Inflammatory macrophage treated with lipopolysaccharide for 4 hours (primary cell): ENCODE data around the gene HGD.
"Not testable (repeated sequence)": the region's sequence is repeated elsewhere in the genome, so short reads cannot be mapped to it uniquely, and the experiment has no call there.

Source experiments
- DNase-seq: peaks from one replicate; pipeline ENCODE4 v3.0.0-alpha.2; 2020

Gene HGD, protein sequence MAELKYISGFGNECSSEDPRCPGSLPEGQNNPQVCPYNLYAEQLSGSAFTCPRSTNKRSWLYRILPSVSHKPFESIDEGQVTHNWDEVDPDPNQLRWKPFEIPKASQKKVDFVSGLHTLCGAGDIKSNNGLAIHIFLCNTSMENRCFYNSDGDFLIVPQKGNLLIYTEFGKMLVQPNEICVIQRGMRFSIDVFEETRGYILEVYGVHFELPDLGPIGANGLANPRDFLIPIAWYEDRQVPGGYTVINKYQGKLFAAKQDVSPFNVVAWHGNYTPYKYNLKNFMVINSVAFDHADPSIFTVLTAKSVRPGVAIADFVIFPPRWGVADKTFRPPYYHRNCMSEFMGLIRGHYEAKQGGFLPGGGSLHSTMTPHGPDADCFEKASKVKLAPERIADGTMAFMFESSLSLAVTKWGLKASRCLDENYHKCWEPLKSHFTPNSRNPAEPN

GRCh38 chr3:120682095-120682681 is at the start of gene HGD:
HGD (minus strand) TSS chr3:120682239; CDS start chr3:120682111, 128 bp downstream.
- no peak for DNase-seq

DNA sequence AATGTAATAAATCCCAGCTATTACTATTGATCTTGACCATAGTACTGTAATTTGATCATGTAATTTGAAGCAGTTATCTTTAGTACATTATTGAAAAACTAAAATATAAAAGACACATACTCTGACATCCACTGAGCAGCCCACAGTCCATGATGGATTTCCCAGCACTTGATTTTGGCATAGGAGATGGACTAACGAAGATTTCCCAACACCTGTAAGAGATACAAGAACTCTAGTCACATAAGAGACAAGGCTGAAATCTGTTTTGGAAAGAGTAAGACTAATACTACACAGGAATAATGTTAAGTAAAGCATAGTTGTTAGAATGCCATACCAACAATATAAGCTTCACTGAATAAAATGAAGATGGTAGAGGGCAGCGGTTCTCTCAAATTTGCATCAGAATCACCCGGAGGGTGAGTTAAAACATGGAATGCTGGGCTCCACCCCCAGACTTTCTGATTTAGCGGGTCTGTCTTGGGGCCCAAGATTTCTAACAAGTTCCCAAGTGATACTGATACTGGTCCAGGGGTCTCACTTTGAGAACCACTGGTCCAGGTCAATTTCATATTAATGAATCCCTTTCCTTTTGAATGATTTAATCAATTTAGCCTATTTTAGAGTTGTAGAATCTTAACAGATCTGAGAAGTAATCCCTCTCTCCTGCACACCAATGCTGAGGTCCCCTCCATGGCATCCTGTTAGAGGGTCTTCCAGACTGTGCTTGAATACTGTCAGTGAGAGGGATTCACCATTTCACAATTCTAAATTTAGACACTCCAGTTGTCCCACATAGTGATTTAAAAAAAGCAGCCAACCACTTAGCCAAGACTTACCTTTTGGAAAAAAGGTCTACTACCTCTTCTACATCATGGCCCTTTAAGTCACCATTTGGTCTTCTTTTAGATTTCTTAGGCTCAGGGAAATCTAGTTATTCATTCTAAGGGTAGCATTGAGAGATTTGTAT is 48.8 kb upstream of the HGD start:
- DNase-seq, result no peak

- no peak for DNase-seq
Measured at GRCh38 chr3:120726791-120727190, 44.8 kb upstream of the HGD start.

DNA sequence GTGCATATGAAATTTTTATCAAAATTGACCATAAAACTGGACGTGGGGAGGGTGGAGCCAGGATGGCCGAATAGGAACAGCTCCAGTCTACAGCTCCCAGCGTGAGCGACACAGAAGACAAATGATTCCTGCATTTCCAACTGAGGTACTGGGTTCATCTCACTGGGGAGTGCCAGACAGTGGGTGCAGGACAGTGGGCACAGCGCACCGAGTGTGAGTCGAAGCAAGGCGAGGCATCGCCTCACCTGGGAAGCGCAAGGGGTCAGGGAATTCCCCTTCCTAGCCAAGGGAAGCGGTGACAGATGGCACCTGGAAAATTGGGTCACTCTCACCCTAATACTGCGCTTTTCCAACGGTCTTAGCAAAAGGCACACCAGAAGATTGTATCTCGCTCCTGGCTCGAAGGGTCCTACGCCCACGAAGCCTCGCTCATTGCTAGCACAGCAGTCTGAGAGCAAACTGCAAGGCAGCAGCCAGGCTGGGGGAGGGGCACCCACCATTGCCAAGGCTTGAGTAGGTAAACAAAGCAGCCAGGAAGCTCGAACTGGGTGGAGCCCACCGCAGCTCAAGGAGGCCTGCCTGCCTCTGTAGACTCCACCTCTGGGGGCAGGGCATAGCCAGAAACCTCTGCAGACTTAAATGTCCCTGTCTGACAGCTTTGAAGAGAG is 37.3 kb upstream of the HGD start:
- not testable (repeated sequence) for DNase-seq

GRCh38 chr3:120713262-120713661 is 31.2 kb upstream of the HGD start:
- no peak for DNase-seq

- no peak for DNase-seq
Measured at GRCh38 chr3:120710369-120710768, 28.3 kb upstream of the HGD start.

GRCh38 chr3:120708408-120708807 is 26.4 kb upstream of the HGD start:
- DNase-seq, result no peak

DNA sequence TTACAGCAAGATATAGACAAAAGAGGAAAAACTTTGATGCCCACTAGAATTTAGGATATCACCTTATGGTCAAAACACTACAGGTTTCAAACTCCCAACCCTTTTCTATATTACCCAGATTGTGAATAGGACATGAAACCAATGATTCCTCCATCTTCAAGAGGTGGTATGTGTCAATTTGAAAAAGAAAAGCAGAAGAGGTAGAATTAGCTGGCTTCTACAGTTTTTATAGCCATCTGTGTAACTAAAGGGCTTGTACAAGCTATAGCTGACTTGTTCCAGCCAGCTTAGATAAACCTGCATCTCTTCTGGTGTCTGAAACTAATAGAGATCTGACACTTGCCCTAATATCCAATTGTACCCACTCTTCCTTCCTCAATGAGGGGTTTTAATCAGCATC is 24.9 kb upstream of the HGD start:
- DNase-seq, result no peak

- peak; percentile 10 for DNase-seq
Measured at GRCh38 chr3:120705884-120706582, 24.0 kb upstream of the HGD start.

DNA sequence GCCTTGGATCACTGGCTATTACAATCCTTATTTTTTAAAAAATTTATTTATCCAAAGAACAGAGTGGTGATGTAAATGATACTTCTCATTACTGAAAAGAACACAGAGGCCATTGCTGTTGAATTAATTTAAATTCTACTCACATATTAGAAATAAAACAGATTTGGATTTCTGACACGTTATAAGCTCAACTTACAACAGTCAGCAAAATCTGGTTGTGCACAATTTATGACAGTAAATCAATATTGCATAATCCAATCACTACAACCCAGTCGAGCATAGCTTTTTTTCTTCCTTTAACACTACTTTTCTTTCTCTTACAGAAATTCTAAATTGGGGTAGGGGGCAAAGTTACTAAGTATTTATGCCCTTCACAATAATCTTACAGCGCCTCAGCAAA is 17.3 kb upstream of the HGD start:
- no peak for DNase-seq

DNA sequence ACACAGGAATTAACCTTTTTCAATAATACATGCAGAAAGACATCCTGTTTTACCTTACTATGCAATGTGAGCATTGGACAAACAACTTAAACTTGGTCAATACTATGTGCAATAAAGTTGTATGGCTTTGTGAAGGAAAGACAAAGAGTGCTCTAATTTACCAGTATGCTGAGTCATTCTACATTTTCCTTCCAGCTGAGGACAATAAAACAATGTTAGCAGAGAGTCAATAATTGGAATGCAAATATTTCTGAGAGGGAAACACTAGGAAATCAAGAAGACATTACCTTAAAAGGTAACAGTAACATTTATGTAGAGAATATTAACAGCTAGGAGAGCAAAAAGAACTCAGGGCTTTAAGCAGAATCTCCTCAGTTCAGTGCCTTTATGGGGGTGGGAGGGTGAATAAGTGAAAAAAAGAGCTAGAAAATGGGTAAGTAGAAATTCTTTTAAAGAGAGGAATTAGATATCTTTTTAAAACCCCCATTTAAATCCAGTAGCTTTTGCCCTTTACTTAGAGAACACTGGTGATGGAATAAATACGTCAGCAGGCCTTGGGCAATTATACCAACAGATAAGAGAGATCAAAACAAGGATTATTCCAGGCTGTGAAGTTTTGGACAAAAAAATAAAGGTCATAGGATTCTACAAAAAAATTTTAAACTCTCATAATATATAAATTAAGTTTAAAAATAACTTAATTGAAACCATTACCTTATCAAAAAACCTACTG is 11.6 kb upstream of the HGD start:
- DNase-seq, result no peak

DNA sequence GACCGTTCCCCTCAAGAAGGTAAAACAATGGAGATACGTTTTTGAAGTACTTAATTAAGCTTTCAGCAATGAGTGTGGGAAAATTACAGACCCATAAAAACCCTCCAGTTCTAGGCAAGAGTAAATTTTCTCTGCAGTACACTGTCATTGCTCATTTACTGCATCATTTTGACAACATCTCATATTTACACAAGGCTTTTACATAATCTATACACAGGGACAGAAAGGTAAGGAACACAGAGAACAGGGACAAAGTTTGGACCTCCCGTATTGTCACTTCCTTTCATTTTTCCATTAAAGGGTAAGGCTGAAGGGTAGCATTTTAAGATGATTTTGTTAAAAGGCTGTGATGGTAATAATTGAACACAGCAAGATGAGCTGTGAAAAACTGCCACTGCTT is 7.4 kb upstream of the HGD start:
- no peak for DNase-seq

DNA sequence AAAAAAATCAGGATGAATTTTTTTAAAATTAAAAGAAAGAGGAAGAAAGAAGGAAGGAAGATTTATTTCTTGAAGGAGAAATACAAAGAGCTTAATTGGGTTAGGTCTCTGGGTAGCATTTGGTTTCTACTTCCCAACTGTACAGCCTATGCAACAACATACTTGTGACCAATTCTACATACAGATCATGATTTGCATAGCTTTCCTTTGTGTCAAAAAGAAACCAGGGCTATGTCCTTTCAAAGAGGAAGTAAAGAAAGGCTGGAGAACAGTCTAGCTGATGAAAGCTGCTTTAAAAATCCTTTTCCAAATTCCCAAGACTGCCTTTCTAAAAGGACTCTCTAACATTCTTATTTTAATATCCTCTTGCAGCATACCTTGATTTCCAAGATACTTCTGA is 6.1 kb upstream of the HGD start:
- peak; percentile 97 for DNase-seq

- no peak for DNase-seq
Measured at GRCh38 chr3:120685411-120685810, 3.4 kb upstream of the HGD start.

- DNase-seq, result no peak
Measured at GRCh38 chr3:120684896-120685295, 2.9 kb upstream of the HGD start.

GRCh38 chr3:120683671-120684301 is 1.7 kb upstream of the HGD start:
- DNase-seq, result no peak

GRCh38 chr3:120683213-120683612 is 1.2 kb upstream of the HGD start:
- DNase-seq, result no peak

DNA sequence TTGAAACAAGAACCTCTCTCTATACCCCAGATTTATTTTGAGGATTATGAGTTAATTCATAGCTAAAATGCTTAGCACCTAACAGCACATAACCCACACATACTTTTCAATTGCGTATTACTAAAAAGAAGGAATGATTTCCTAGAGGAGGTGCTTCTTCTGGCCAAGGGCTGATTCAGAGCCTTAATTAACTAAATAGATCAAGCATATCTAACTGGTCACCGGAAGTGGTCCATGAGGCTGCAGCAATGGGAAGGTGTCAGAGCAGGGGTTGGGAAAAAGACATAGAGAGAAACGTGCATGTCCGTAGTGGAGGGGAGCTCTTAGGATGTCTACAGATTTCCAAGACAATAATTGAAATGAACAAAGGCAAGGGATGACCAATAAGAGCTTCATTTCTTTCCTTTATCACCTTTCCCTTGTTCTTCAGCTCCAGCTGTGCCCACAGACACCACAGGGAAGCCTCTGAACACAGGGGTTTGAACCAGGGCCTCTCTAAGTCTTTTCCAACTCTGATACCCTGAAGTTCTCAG is 467 bp downstream of the HGD start:
- no peak for DNase-seq

DNA sequence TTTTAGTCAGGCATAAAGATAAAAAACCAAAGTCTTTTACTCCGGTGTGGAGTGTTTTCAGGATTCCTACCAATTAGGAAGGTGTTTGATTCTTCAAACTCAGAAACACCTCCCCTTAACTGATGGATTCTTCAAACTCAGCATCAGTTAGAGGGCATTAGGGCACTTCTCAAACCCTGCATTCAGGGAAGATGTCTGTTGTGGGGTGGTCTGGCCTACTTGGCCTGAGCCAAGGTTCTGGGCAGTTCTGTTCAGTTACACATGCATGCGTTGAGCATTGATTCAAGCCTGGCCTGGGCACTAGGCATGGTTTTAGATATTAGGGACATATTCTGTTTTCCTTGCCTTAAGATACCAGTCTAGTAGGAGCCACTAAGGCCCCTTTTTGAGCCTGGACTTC is 1.0 kb downstream of the HGD start:
- DNase-seq, result no peak

GRCh38 chr3:120680193-120680894 is 1.7 kb downstream of the HGD start:
- DNase-seq, result no peak
